Natural killer cell (primary cell): Measurements from ENCODE around the gene COX7A1. TPM values are rescaled to one million over a fixed set of nuclear protein-coding genes. Genes with fewer than 3 reads are reported as not detected.

Experiments used
- ATAC-seq, 3 donors: fragments of 150-1000 bp in 2 of 3; fragments of 200-7000 bp in 1 of 3; cut with Tn5 transposase; 1 replicate in 1 of 3; 2 replicates in 2 of 3; pipeline ENCODE4 v1.10.0; 2021; ENCODE audit warnings: mild to moderate bottlenecking in 2 of 3, moderate library complexity in 2 of 3
- DNase-seq, 2 donors: peaks; one replicate each; pipeline versions ENCODE4 v3.0.0 to v3.0.0-alpha.2; 2013 to 2021; ENCODE audit warnings: mixed read lengths in 1 of 2
- H3K27ac ChIP-seq: one replicate; pipeline ENCODE4 v1.5.1; 2013; ENCODE audit warnings: mild to moderate bottlenecking, low read length
- H3K27me3 ChIP-seq: one replicate; pipeline ENCODE4 v1.6.1; 2013; ENCODE audit warnings: low read length; ENCODE audit not compliant: control insufficient read depth, insufficient read depth
- H3K36me3 ChIP-seq: one replicate; pipeline ENCODE4 v1.6.1; 2013; ENCODE audit warnings: low read length; ENCODE audit not compliant: control insufficient read depth, insufficient read depth
- H3K4me1 ChIP-seq: one replicate; pipeline ENCODE4 v1.6.1; 2013; ENCODE audit warnings: low read length; ENCODE audit not compliant: control insufficient read depth, insufficient read depth
- H3K4me3 ChIP-seq: one replicate; pipeline ENCODE4 v1.5.1; 2013; ENCODE audit warnings: low read length
- H3K9me3 ChIP-seq: one replicate; pipeline ENCODE4 v1.6.1; 2013; ENCODE audit warnings: low read length; ENCODE audit not compliant: control insufficient read depth, insufficient read depth
- H3K27ac Mint-ChIP-seq, 2 donors: one replicate each; pipeline ENCODE4 v1.8.0; 2022; ENCODE audit warnings: mild to moderate bottlenecking in 2 of 2, mixed read lengths in 2 of 2, moderate library complexity in 1 of 2
- H3K27me3 Mint-ChIP-seq, 2 donors: one replicate each; pipeline ENCODE4 v1.8.0; 2022; ENCODE audit warnings: low read depth in 2 of 2, mixed read lengths in 2 of 2
- H3K36me3 Mint-ChIP-seq: one replicate; pipeline ENCODE4 v1.8.0; 2022; ENCODE audit warnings: mixed read lengths
- H3K4me1 Mint-ChIP-seq, 2 donors: one replicate each; pipeline ENCODE4 v1.8.0; 2022; ENCODE audit warnings: mixed read lengths in 2 of 2
- H3K4me3 Mint-ChIP-seq: one replicate; pipeline ENCODE4 v1.8.0; 2022; ENCODE audit warnings: mild to moderate bottlenecking, moderate library complexity, mixed read lengths
- H3K9me3 Mint-ChIP-seq, 2 donors: one replicate each; pipeline ENCODE4 v1.8.0; 2022; ENCODE audit warnings: mixed read lengths in 2 of 2
- CTCF ChIP-seq: fragments of 200-600 bp; IDR thresholded peaks from one replicate; pipeline ENCODE4 v1.8.0; 2022; ENCODE audit warnings: antibody characterized with exemption
- WGBS: methylation state at CpG from one replicate; pipeline ENCODE4 v1.1.7; 2013; ENCODE audit warnings: missing lambda C conversion rate; ENCODE audit not compliant: insufficient coverage; 5-methylcytosine and 5-hydroxymethylcytosine counted together
- intact Hi-C: fragments of 100-400 bp; cut with micrococcal nuclease; formaldehyde crosslinking; loops from one replicate; pipeline ENCODE4 v1.14.2; 2022
- total RNA-seq, 4 donors: library from RNA; stranded (reverse); fragments of 120-200 nt in 1 of 4; gene quantifications; one replicate each; pipeline versions ENCODE4 v1.2.3 to v1.2.4, GENCODE V29; 2013 to 2022

Gene COX7A1
- total RNA-seq, 3 donors from 2014 or later (not counting 1 experiment from before 2014, with no cell fraction given), result not detected

GRCh38 chr19:36172852-36173251 is 20.6 kb upstream of the COX7A1 start:
- no peaks in the 10 kb centered on the region for H3K27me3 ChIP-seq
- WGBS, result 96% methylated on average over 3 of the region's 5 CpGs
- no peak overlapping the region for H3K4me3 ChIP-seq
- Mint-ChIP-seq H3K4me3 (no peak overlapping the region), H3K9me3 (no peaks in the 10 kb centered on the region), H3K4me1 (peaks cover 0 to 5% of the 10 kb centered on the region in 2 donors), H3K27me3 (no peaks in the 10 kb centered on the region), H3K27ac (no peak overlapping the region), H3K36me3 (no peaks in the 10 kb centered on the region)
- no peak for DNase-seq
- H3K27ac ChIP-seq, result no peak overlapping the region
- H3K36me3 ChIP-seq, result no peaks in the 10 kb centered on the region
- TF ChIP-seq CTCF, result no peak
- H3K4me1 ChIP-seq, result peaks cover 5% of the 10 kb centered on the region
- ATAC-seq, result no peak
- H3K9me3 ChIP-seq, result no peaks in the 10 kb centered on the region
- intact Hi-C loops, result loop anchor here (5.0 kb wide), 1 partner anchor 221 kb away; no protein-coding TSS in a partner anchor

- ATAC-seq (no peak), DNase-seq (no peak)
- no peaks in the 10 kb centered on the region for H3K27me3 Mint-ChIP-seq
- Histone ChIP-seq H3K27me3 (no peaks in the 10 kb centered on the region), H3K36me3 (no peaks in the 10 kb centered on the region), H3K9me3 (no peaks in the 10 kb centered on the region), H3K4me3 (no peak overlapping the region), H3K4me1 (peaks cover 5% of the 10 kb centered on the region), H3K27ac (no peak overlapping the region)
- no peak overlapping the region for H3K4me3 Mint-ChIP-seq
- no peak overlapping the region for H3K27ac Mint-ChIP-seq
- H3K9me3 Mint-ChIP-seq, result no peaks in the 10 kb centered on the region
- intact Hi-C loops, result no loop called here
- 86% methylated on average over 9 of the region's 9 CpGs for WGBS
- H3K36me3 Mint-ChIP-seq, result no peaks in the 10 kb centered on the region
- peaks cover 0 to 5% of the 10 kb centered on the region in 2 donors for H3K4me1 Mint-ChIP-seq
- TF ChIP-seq CTCF, result no peak
Measured at GRCh38 chr19:36169084-36169760, 17.0 kb upstream of the COX7A1 start.

- 95% methylated on average over 12 of the region's 12 CpGs for WGBS
- no peaks in the 10 kb centered on the region for H3K36me3 ChIP-seq
- no peak overlapping the region for H3K27ac ChIP-seq
- no peak for TF ChIP-seq CTCF
- Mint-ChIP-seq H3K36me3 (no peaks in the 10 kb centered on the region), H3K4me3 (no peak overlapping the region), H3K27ac (no peak overlapping the region), H3K4me1 (no peaks in the 10 kb centered on the region), H3K9me3 (no peaks in the 10 kb centered on the region), H3K27me3 (no peaks in the 10 kb centered on the region)
- no peak for ATAC-seq
- no peak overlapping the region for H3K4me3 ChIP-seq
- no peaks in the 10 kb centered on the region for H3K9me3 ChIP-seq
- intact Hi-C loops, result no loop called here
- H3K27me3 ChIP-seq, result no peaks in the 10 kb centered on the region
- DNase-seq, result no peak
- H3K4me1 ChIP-seq, result no peaks in the 10 kb centered on the region
Measured at GRCh38 chr19:36163813-36164212, 11.6 kb upstream of the COX7A1 start.
